GM19395 (cell line): ENCODE results near the gene HIPK2.

Experiments
- ATAC-seq: cut with Tn5 transposase; IDR thresholded peaks from one replicate; pipeline ENCODE4 v1.9.1; 2021; ENCODE audit warnings: mild to moderate bottlenecking, moderate library complexity; ENCODE audit not compliant: unreplicated experiment

The HIPK2 gene

DNA sequence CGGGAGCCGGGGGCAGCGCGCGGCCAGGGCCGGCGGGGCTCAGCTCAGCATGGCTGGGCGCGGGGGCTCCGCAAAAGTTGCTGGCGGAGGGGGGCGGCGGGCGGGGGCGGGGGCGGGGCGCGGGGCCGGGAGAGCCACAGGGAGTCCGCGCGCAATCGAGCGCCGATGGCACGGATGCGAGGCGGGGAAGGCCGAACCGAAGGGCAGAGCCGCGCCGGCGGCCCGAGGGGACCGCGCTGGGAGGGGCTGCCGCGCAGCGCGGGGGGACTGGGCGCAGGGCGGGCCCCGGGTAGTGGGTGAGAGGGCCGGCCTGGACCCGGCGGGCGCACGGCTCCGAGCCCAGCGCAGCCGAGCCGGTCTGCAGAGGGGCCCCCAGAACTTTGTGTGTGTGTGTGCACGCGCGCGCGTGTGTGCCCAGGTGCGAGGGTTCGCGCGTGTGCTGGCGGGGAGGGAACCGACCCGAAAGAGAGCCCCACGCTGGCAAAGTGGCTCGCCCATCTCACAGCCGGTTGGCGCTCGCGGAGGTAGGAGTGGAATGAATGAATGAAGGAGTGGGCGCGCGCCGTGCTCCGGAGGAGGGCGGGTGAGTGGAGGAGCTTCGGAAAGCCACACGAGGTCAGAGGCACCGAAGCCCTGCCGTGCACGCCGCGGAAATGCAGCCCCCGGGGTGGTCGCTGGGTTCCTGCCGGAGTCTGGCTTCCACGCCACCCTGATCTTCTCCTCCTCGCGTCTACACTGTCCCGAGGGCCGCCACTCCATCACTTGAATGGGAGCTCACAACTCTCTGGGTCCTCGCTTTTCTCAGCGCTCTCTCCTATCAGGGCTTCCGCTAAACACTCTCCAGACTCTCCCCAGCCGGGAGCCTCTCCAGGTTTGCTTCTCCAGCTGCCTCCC lies at the start of gene HIPK2:
Gene HIPK2, minus strand, starts transcription at position 51 of the 894 bp plus-strand sequence. CDS start 375 bp downstream, outside the sequence.
- ATAC-seq = peak; percentile 46

DNA sequence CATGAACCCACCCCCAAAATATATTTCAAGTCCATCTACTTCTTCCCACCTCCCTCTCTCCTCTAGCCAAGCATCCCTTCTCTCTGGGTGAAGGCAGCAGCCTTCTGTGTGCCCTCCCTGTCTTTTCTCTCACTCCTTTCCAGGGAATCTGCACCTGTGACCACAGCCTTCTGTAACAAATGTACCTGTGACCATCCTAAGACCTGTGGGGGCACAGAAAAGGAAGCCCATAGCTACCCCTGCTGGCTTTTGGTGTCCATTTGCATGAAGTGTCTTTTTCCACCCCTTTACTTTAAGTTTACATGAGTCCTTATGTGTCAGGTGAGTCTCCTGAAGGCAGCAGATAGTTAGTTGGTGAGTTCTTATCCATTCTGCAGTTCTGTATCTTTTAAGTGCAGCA lies 49.2 kb upstream of the HIPK2 start:
- ATAC-seq = no peak

DNA sequence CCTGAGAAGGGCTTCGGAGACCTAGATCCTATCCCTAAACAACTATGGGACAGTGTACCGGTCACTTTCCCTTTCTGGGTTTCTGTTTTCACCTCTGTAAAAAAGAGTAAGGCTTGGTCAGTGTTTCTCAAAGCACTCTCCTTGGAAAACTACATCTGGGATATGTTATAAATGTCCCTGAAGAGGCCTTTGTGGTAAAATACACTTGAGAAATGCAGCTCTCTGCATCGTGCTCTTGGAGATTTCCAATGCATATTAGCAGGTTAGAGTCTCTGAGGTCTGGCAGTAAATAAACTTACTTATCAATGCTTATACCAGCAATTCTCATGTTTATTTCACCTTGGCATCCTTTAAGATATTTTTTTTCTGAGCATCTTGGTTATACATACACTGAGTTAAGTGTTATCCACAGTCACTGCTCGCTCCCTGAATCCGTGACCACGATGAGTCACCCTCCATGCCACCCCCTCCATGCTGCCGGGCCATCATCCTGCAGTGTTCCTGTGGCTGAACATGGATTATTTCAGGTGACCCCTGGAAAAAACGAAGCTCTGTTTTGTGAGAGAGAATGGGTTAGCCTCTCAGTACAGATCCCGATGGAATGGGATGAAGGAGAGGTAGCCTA lies 48.0 kb upstream of the HIPK2 start:
- no peak for ATAC-seq

DNA sequence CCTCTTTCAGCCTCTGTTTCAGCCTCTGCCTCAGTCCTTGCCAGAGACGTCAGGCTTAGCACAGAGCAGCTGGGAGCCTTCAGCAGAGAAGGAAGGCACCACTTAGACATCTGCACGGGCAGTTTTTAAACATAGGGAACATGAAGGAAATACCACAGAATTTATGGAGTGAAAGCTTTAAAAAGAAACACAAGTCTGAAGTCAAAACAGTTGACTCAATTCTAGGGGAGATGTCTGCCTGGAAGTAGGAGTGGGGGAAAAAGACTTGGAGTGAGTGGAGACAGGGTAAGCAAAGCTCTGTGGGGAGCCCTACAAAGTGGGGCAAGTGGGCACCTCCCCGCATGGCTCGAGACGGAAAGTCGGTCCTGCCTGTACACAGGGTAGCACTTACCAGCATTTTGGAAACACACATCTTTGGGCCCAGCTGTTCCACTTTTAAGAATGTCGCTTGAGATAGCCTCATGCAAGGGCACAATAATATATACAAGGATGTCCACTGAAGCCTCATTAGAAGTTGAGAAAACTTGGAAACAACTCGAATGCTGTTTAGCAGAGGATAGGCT lies 46.2 kb upstream of the HIPK2 start:
- no peak for ATAC-seq

DNA sequence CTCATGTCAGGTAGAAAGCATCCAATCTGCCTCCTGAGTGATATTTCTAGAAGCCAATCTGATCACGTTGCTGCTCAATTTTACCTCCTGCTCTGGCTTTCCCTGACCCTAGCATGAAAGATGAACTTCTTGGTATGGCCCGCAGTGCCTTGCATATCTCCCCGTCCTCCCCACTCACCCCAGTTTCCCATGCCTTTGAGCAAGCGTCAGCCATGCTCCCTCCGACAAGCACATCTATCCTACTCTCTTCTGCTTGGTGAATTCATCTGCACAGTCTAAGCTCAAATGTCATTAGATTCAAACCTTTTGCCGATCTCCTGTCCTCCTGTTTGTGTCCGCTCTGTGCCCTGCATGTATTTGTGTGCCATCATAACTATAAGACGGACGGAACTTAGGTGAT lies 45.1 kb upstream of the HIPK2 start:
- no peak for ATAC-seq

DNA sequence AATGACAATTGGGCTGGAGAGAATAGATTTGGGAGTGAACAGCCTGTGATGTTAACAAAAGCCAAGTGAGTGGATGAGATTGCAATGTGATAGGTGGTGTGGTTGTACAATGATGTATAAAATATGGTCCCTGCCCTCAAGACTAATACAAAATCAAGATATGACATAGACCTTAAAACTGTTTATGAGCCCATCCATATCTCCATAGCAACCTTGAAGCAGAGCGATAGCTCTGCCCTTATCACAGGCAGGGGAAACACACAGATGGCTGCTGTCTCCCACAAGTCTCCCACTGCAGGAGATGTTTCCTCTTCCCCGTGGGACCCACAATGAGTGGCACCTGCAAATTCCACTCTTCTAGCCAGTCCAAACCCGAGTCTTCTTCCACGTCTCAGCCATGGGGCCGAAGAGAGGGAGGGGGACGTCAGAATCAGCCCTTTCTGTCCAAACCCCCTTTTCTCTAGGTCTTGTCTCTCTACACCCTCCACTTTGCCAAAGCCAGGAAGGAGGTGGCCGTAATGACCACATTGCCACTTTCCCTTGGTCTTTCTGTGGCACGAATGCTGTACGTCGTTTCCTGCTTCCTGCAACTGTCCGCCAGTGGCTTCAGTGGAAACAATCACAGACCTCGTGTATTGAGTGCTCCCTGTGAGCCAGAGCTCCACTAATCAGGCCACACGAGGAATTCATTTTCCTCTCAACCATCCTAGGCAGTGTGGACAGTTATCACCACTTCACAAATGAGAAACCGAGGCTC lies 43.7 kb upstream of the HIPK2 start:
- ATAC-seq = no peak

DNA sequence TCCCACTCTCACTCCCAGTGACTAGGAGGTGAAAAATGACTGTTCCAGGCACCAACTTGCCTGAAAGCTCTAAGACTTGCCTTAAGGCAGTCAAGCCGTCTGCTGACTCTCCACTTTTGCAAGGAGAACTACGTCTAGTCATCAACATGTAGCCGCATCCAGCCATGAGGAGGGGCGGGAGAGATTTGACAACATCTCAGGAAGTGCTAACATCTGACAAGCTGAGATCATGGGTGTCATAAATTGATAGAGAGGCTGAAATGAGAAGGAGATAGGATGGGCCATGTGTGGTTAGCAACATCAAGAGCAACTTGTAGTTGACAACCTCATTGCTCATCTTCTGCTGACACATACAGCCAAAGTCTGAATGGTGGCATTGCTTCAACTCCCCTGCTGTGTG lies 42.3 kb upstream of the HIPK2 start:
- no peak for ATAC-seq

DNA sequence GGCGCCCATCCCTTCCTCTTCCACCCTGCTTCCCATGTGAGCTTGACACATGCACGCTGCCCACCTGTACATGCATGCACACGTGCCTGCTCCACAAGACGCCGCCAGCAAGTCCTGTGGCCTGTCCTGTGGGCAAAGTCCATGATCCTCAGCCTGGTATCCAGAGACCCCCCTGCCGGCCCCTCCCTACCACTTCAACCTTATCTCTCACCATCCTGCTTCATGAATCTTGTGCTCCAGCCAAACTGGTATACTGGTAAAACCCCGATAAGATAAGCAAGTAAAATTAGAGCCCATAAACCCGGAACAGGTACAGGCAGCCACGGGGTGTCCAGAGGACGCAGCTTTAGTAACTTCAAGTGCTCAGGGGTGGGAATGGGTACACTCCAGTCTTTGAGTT lies 39.5 kb upstream of the HIPK2 start:
- no peak for ATAC-seq

DNA sequence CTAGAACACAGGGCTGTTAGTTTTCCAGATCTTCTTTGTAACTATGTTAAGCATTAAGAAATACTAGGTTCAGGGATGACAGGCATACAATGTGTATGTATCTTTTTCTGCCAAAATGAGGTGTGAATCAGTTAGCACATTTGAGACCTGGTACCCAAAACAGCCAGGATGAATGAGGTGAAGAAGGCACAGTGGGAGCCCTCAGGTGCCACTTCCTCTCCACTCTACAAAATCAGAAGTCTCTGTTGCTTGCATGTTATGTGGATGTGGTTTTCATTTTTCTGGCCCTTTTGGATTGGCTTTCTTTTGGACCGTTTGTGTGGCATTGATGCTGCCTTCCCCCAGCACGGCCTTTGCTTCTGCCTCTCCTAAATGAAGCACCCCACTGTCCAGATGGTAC lies 35.9 kb upstream of the HIPK2 start:
- no peak for ATAC-seq

DNA sequence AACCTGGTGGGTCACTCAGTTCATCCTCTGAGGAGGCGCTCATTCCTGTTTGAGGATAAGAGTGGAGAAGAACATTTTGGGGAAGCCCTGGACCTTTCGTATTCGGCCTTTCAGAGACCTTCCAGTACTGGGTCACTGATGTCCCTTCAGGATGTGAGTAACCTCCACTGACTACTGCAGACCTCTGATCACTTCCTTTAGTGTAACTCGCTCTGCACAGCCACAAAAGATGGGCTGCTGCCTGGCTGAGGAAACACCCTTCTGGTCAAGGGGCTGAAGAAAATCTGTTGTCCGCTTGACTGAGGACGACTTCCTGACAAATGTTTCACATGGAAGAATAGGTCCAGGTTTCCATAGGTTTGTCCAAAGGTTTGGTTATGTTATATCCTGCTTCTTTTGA lies 35.4 kb upstream of the HIPK2 start:
- ATAC-seq = no peak

DNA sequence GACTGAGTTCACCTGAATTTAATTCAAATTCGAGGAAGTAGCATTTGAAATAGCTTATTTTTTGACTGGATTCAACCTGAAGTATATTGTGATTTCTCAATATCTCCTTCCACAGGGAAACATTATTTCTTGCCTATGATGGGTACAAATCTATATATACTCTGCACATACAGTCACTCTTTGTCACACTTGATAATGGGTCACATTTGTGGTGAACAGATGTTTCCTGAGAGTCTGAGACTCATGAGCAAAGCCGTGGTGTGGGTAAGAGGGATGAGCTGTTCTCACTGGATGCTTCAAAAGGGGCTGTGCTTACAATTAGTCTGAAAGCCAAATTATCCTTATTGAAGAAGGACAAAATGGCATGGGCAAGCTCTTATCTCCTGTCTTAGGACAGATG lies 33.3 kb upstream of the HIPK2 start:
- no peak for ATAC-seq

DNA sequence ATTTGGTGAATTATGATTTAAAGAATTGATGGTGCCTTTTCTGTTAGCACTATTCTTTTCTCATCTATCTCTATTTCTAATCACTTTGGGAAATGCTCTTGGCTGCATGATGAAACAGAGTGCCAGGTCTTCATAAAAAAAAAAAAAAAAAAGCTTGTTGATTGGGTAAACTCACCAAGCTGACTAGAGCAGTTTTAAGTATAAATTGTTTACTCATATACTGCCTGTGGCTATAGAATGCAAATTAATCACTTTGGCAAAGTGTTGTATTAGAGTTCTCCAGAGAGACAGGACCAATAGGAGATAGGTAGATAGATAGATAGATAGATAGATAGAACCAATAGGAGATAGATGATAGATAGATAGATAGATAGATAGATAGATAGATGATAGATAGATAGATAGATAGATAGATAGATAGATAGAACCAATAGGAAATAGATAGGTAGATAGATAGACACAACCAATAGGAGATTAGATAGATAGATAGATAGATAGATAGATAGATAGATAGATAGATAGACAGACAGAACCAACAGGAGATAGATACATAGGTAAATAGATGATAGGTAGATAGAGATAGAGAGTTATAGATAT lies 31.1 kb upstream of the HIPK2 start:
- ATAC-seq = no peak

DNA sequence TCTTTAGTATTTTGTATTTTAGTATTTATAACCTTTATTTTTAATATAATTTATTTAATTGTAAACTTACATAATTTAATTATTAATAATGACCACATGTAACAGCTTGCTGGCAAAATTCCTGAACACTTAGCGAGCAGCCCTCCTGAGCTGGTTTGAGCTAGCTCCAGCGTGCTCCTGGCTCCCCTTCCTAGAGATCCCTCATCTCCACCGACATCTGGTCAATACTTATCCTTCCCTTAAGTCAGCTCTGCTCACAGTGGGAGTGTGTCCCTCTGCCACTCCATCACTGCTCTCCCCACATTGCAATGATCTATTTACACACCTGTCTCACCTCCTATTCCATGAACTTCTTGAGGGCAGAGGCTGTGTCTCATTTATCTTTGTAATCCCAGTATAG lies 30.6 kb upstream of the HIPK2 start:
- ATAC-seq = no peak

DNA sequence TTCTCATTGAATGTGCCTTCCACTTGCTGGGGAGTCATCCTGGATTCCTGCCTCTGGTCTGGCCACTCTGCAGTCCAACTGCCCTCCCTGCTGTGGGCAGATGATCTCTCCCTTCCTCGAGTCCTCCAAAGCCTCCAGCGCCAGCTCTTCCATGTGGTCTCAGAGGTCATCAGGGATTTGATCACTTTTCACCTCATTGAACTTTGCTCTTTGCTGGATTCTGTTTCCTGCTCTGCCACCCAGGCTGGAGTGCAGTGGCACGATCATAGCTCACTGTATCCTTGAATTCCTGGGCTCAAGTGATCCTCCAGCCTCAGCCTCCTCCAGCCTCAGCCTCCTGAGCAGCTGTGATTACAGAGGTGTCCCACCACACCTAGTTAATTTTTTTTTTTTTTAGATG lies 29.2 kb upstream of the HIPK2 start:
- ATAC-seq = no peak

DNA sequence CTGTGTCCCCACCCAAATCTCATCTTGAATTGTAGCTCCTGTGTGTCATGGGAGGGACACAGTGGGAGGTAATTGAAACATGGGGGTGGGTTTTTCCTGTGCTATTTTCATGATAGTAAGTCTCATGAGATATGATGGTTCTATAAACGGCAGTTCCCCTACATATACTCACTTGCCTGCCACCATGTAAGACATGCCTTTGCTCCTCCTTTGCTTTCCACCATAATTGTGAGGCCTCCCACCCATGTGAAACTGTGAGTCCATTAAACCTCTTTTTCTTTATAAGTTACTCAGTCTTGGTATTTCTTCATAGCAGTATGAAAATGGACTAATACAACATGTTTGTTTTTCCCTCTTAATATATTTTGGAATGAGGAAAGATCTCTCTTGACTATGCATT lies 26.8 kb upstream of the HIPK2 start:
- no peak for ATAC-seq

DNA sequence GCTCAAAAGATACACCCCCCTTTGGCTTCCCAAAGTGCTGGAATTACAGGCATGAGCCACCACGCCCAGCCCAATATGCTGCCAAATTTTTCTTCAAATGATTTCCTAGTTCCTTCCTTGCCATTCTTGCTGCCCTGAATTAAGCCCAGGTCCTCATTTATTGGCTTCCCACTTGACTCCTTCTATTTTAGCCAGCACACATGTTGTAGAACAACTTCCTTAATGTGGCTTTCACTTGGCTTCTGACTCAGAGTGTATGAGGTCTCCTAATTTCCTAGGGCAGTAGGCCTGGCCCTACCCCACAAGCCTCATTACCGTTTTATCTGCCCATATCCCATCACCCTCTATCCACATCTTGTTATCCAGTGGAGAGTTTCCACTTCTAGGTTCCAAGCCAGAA lies 21.8 kb upstream of the HIPK2 start:
- peak; percentile 53 for ATAC-seq

DNA sequence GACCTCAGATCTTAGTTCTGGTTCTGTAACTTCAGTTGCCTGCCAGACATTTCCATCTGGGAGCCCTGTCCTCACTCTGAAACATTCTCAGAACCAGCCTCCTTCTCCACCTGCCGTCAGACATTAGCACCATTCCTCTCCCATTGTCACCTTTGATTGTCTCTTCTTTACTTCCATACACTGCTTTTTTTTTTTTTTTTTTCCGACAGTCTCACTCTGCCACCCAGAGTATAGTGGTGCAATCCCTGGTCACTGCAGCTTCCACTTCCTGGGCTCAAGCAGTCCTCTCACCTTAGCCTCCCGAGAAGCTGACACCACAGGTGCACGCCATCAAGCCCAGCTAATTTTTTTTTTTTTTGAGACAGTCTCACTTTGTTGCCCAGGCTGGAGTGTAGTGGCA lies 21.1 kb upstream of the HIPK2 start:
- ATAC-seq = no peak

DNA sequence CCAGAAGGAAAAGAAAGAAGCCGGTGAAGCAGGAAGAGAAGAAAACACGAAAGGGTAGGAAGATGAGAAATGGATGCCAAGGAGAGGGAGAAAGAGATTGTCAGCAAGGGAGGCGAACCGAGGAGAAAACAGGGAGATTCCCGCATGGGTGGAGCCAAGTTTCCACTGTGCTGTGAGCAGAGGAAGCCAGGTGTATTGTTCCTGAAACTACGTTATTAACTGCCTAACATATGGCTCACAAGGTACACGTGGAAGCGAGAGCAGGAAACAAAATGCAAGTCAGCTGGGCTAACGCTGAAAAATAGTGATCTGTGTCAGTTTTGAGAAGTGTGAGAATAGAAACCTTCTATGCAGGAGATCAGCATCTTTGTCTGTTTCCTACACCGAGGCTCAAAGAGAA lies 20.4 kb upstream of the HIPK2 start:
- peak; percentile 92 for ATAC-seq

DNA sequence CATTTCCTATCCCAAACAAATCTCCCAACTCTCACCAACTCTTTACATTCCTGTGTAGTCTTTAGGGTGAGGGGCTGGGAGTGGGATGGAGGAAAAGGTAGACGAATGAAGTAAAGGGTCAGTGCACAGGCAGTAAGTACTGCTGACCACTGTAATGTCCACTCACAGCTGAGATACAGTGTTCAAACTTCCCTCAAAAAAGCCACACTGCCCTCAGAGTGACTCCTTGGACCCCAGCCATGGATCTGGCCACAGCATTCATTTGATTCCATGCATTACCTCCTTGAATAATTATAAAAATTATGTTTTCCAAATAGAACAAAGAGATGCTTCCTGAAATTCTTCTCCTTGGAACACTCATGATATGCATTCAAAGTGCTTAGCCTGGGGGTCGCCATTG lies 19.8 kb upstream of the HIPK2 start:
- no peak for ATAC-seq

DNA sequence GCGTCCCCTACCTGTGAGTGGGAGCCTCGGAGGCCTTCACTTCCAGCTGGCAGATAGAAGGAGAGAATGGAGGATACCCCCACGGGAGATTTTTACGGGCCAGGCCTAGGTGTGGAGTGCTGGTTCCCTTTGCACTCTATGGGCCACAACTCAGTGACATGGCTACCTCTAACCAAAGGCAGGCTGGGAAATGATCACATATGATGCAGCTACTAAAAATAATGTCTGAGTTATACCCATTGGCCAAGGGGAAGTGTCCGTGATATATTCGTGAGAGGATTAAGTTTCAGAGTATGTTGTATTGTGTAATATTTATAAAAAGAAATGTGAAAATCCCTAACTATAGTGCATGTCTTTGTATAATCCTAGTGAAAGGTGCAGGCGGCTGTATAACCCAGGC lies 13.5 kb upstream of the HIPK2 start:
- ATAC-seq = no peak

DNA sequence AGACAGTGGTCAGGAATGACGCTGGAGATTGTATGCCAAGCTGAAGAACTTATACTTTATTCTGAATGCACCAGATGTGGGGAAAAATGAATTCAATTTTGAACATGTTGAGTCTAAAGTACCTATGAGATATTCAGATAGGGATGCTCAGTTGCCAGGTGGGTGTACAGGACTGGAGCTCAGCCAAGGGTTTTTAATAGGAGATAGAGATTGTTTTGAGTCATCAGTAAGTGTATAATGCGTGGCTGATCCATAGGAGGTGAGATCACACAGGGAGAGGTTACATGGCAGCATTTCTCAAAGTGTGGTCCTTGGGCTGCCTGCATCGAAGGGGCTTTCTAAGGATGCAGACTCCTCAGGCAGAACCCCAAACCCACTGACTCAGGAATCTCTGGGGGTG lies 6.8 kb upstream of the HIPK2 start:
- ATAC-seq = no peak
